Transverse colon (tissue), 4 donors: ENCODE measurements around the gene OSGIN1.

Experiments
- POLR2AphosphoS5 ChIP-seq, 3 donors: sonication (generic); formaldehyde crosslinking; IDR thresholded peaks; one replicate each; pipeline ENCODE4 v1.6.1; 2016; ENCODE audit warnings: antibody characterized with exemption in 3 of 3
- TF ChIP-seq, protein P1 (sequence below), 5 experiments: fragments of 200-600 bp in 3 of 5; fragments of 450-650 bp in 2 of 5; sonication (generic) in 3 of 5; IDR thresholded peaks; 1 replicate in 2 of 5; 2 replicates in 3 of 5; pipeline ENCODE4 v1.5.1; 2016 to 2017; ENCODE audit warnings: antibody characterized with exemption in 5 of 5, inconsistent platforms in 3 of 5, mild to moderate bottlenecking in 2 of 5, moderate library complexity in 1 of 5

DNA sequence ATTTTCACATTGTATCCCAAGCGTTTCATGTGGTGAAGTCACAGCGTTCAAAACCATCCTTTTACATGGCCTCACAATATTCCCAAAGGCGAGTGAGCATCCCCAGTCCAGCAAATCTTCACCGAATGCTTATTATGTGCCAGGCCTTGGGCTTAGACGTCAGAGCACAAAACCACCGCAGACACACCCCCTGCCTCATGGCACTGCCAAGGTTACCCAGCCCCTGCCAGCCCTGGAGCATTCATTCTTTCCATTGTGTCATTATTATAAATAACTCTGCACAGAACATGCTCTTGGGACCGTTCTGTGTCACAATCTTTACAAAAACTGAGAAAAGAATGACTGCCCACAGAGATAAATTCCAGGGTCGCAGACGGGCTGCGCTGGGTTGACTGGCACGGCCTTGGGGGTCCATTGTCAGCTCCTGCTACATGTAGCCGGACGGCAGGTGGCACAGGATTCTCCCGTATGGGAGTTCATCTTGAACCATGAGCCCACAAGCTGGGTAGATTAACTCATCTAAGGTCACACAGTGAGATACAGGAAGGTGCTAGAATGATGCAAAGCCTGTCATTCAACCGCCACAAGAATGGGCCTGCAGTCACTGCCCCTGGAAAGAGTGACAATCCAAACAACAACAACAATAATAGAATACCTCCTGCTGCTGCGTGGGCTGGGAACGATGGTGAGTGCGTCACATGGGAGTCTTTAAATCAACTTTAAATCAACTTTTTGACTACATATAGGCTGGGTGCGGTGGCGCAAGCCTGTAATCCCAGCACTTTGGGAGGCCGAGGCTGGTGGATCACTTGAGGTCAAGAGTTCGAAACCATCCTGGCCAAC lies 10.5 kb downstream of the OSGIN1 start:
- TF ChIP-seq, protein P1, sequence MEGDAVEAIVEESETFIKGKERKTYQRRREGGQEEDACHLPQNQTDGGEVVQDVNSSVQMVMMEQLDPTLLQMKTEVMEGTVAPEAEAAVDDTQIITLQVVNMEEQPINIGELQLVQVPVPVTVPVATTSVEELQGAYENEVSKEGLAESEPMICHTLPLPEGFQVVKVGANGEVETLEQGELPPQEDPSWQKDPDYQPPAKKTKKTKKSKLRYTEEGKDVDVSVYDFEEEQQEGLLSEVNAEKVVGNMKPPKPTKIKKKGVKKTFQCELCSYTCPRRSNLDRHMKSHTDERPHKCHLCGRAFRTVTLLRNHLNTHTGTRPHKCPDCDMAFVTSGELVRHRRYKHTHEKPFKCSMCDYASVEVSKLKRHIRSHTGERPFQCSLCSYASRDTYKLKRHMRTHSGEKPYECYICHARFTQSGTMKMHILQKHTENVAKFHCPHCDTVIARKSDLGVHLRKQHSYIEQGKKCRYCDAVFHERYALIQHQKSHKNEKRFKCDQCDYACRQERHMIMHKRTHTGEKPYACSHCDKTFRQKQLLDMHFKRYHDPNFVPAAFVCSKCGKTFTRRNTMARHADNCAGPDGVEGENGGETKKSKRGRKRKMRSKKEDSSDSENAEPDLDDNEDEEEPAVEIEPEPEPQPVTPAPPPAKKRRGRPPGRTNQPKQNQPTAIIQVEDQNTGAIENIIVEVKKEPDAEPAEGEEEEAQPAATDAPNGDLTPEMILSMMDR (IDR thresholded peaks at IDR 0.05), result no peak
- TF ChIP-seq POLR2AphosphoS5 (IDR thresholded peaks at IDR 0.05), result no peak
